G401.6 (cell line): ENCODE data around the gene CRHR2.

Source experiments
- FAIRE-seq: peaks from 2 replicates; lab custom pipeline; 2012; peaks lifted over from hg19 to GRCh38; lab: Jason Lieb, UNC

CRHR2 gene

GRCh38 chr7:30617359-30617758 lies 64.9 kb downstream of the CRHR2 start:
- FAIRE-seq: no peak

DNA sequence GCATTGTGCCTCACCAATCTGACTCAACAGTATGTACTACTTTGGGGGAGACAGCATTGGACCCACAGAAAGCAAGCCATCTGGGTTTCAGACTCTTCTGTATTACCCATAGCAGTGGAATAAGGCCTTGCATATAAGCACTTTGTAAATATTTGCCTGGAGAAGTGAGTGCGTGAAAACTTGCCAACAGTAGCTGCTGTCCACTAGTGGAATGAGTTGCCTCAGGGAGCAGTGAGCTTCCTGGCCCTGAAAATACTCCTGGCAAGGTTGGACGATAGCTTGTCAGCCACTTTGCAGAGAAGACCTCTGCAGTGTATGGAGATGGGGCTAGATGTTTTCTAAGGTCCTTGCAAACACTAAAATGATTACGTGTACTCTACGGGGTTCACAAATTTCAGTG lies 65.9 kb downstream of the CRHR2 start:
- no peak for FAIRE-seq

- FAIRE-seq: no peak
Measured at GRCh38 chr7:30613366-30614325, 68.6 kb downstream of the CRHR2 start.

DNA sequence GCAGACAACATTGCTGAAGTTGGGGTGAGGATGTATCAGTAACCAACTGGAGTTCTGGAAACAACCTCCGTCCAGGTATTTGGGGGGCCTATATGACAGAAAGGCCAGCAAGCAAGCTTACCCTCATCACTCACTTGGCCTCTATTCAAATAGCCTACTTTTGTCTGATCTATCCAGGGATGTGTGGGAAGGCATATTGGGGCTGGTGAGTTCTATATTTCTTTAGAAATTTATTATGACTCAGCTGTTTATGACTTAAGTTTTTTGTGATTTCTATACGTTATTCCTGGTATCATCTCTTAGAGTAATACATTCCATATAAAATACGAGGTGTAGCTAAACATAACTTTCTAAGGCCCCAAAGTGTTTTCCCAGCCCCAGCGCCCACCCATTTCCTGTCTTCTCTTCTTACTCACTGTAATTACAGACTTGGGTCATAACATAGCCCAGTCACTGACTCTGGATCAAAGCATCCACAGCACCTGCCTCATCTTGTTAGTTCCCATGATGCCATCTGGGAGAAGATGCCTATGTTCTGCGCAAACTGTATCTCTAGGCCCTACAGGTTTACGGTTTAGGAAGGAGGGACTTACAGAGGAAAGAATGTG lies 69.5 kb downstream of the CRHR2 start:
- FAIRE-seq: no peak

- no peak for FAIRE-seq
Measured at GRCh38 chr7:30605832-30606231, 76.4 kb downstream of the CRHR2 start.

- FAIRE-seq: no peak
Measured at GRCh38 chr7:30604901-30605300, 77.4 kb downstream of the CRHR2 start.
